Measurements from ENCODE around the gene TP53I3. TPM values are rescaled to one million over a fixed set of nuclear protein-coding genes. Genes with fewer than 3 reads are reported as not detected.
A peak's percentile ranks its signal among the peaks of the same experiment; 100 is the strongest.

Gene TP53I3
- total and polyA plus RNA-seq, 2 donors (not counting 3 experiments of a cell fraction or from before 2014, with no cell fraction given), result 94.2 to 116 TPM

- no peak for DNase-seq (ENCODE audit: low read depth, low spot score)
- H3K4me2 ChIP-seq (ENCODE audit: insufficient read depth, low read length), result no peak overlapping the region
- H3K27ac ChIP-seq (ENCODE audit: insufficient read depth, low read depth, low read length), result no peak overlapping the region
Measured at GRCh38 chr2:24058564-24059271, 25.9 kb downstream of the TP53I3 start.

DNA sequence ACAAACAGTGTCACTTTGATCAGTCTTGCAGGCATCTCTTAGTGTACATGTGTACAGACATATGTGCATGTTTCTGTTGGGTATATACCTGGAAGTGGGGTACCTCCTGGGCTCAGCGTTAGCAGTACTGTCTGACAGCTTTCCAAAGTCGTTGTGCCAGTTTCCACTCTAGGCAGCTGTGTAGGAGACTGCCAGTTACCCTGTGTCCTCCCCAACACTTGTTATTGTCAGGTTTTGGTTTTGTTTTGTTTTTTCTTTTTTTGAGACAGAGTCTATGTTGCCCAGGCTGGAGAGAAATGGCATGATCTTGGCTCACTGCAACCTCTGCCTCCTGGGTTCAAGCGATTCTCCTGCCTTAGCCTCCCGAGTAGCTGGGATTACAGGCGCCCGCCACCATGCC, 28.9 kb downstream of the TP53I3 start:
- POLR2A ChIA-PET, result no interaction called here
- TF ChIP-seq POLR2AphosphoS5 (IDR thresholded peaks at IDR 0.05; ENCODE audit: insufficient read depth, low read depth, low read length) (no peak), MYC (IDR thresholded peaks at IDR 0.05; ENCODE audit: low read depth, low read length) (no peak), FOS (IDR thresholded peaks at IDR 0.05; ENCODE audit: borderline replicate concordance, insufficient read depth, low read length) (no peak), EZH2 (IDR thresholded peaks at IDR 0.05; ENCODE audit: borderline replicate concordance, low read depth, low read length, severe bottlenecking) (no peak), POLR2A (IDR thresholded peaks at IDR 0.05; ENCODE audit: low read depth, low read length) (no peak), GATA2 (IDR thresholded peaks at IDR 0.05; ENCODE audit: insufficient read depth, insufficient read length, low read depth, low read length) (no peak), JUN (IDR thresholded peaks at IDR 0.05; ENCODE audit: borderline replicate concordance, insufficient read depth, insufficient read length, low read depth) (no peak)
- TF ChIP-seq, protein P1, sequence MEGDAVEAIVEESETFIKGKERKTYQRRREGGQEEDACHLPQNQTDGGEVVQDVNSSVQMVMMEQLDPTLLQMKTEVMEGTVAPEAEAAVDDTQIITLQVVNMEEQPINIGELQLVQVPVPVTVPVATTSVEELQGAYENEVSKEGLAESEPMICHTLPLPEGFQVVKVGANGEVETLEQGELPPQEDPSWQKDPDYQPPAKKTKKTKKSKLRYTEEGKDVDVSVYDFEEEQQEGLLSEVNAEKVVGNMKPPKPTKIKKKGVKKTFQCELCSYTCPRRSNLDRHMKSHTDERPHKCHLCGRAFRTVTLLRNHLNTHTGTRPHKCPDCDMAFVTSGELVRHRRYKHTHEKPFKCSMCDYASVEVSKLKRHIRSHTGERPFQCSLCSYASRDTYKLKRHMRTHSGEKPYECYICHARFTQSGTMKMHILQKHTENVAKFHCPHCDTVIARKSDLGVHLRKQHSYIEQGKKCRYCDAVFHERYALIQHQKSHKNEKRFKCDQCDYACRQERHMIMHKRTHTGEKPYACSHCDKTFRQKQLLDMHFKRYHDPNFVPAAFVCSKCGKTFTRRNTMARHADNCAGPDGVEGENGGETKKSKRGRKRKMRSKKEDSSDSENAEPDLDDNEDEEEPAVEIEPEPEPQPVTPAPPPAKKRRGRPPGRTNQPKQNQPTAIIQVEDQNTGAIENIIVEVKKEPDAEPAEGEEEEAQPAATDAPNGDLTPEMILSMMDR (IDR thresholded peaks at IDR 0.05; ENCODE audit: extremely low read depth in 1 of 2, insufficient read depth in 1 of 2, low read depth in 1 of 2, low read length in 2 of 2), result no peak
- TF ChIP-seq, protein P2, sequence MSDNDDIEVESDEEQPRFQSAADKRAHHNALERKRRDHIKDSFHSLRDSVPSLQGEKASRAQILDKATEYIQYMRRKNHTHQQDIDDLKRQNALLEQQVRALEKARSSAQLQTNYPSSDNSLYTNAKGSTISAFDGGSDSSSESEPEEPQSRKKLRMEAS (IDR thresholded peaks at IDR 0.05; ENCODE audit: insufficient read depth, insufficient read length), result no peak
- H3K9ac ChIP-seq (replicated peaks; ENCODE audit: extremely low read depth, insufficient read depth, low read length), result no peak overlapping the region
- no peaks in the 10 kb centered on the region for H3K9me1 ChIP-seq (replicated peaks; ENCODE audit: control insufficient read depth, extremely low read depth, insufficient read depth, low read length)
- H3K27me3 ChIP-seq (ENCODE audit: control insufficient read depth in 2 of 2, insufficient read depth in 2 of 2, low read length in 2 of 2), result no peaks in the 10 kb centered on the region
- H3K4me3 ChIP-seq (replicated peaks in 1 of 3; ENCODE audit: insufficient read depth in 1 of 3, low read depth in 1 of 3, low read length in 3 of 3), result no peak overlapping the region
- no peak overlapping the region for H3K27ac ChIP-seq (ENCODE audit: insufficient read depth, low read depth, low read length)
- no peak overlapping the region for H3K4me2 ChIP-seq (ENCODE audit: insufficient read depth, low read length)
- intact Hi-C loops (cut with micrococcal nuclease) (no loop called here), dilution Hi-C loops (cut with MboI; ENCODE audit: extremely low pct_ligation_motif_present, low sequenced_read_pairs) (no loop called here)
- H3K36me3 ChIP-seq (ENCODE audit: control insufficient read depth in 2 of 2, extremely low read depth in 1 of 2, insufficient read depth in 2 of 2, low read length in 2 of 2), result no peaks in the 10 kb centered on the region
- H3K79me2 ChIP-seq (ENCODE audit: control insufficient read depth, insufficient read depth, low read length), result no peaks in the 10 kb centered on the region
- no peaks in the 10 kb centered on the region for H3K9me3 ChIP-seq (replicated peaks; ENCODE audit: control insufficient read depth, insufficient read depth, low read length)
- H4K20me1 ChIP-seq (replicated peaks; ENCODE audit: control insufficient read depth, extremely low read depth, insufficient read depth, low read length), result no peaks in the 10 kb centered on the region
- H2AFZ ChIP-seq (ENCODE audit: low read depth, low read length), result no peak overlapping the region
- no TSS peak for BruUV-seq (replicated peaks)
- no peak for DNase-seq (ENCODE audit: low read depth, low spot score)
- no peaks in the 10 kb centered on the region for H3K4me1 ChIP-seq (ENCODE audit: control insufficient read depth, extremely low read depth, insufficient read depth, low read length)
- no peak for FAIRE-seq
- CTCF ChIA-PET, result interaction anchor here (1.9 kb wide), 1 partner anchor 28 kb away, joined by 5 read pairs; the partner anchor contains the start of gene TP53I3

More at GRCh38 chr2:24058564-24059271, 25.9 kb downstream of the TP53I3 start:
- intact Hi-C loops (cut with micrococcal nuclease) (no loop called here), dilution Hi-C loops (cut with MboI; ENCODE audit: extremely low pct_ligation_motif_present, low sequenced_read_pairs) (no loop called here)
- Histone ChIP-seq H3K9me3 (replicated peaks; ENCODE audit: control insufficient read depth, insufficient read depth, low read length) (no peaks in the 10 kb centered on the region), H3K27me3 (ENCODE audit: control insufficient read depth in 2 of 2, insufficient read depth in 2 of 2, low read length in 2 of 2) (no peaks in the 10 kb centered on the region), H3K4me3 (replicated peaks in 1 of 3; ENCODE audit: insufficient read depth in 1 of 3, low read depth in 1 of 3, low read length in 3 of 3) (no peak overlapping the region), H4K20me1 (replicated peaks; ENCODE audit: control insufficient read depth, extremely low read depth, insufficient read depth, low read length) (no peaks in the 10 kb centered on the region), H2AFZ (ENCODE audit: low read depth, low read length) (peak overlapping the region; percentile 58), H3K4me1 (ENCODE audit: control insufficient read depth, extremely low read depth, insufficient read depth, low read length) (no peaks in the 10 kb centered on the region), H3K79me2 (ENCODE audit: control insufficient read depth, insufficient read depth, low read length) (no peaks in the 10 kb centered on the region), H3K9ac (replicated peaks; ENCODE audit: extremely low read depth, insufficient read depth, low read length) (no peak overlapping the region), H3K9me1 (replicated peaks; ENCODE audit: control insufficient read depth, extremely low read depth, insufficient read depth, low read length) (no peaks in the 10 kb centered on the region), H3K36me3 (ENCODE audit: control insufficient read depth in 2 of 2, extremely low read depth in 1 of 2, insufficient read depth in 2 of 2, low read length in 2 of 2) (no peaks in the 10 kb centered on the region)
- BruUV-seq (replicated peaks), result no TSS peak
- ChIA-PET CTCF (interaction anchor here (0.8 to 4.1 kb wide), 5 partner anchors 8 to 234 kb away, joined by 3 to 54 read pairs (median 5); partner anchors contain the start of genes ATAD2B, TP53I3 and WDCP), POLR2A (no interaction called here)
- TF ChIP-seq FOS (IDR thresholded peaks at IDR 0.05; ENCODE audit: borderline replicate concordance, insufficient read depth, low read length), result peak; percentile 13
- TF ChIP-seq JUN (IDR thresholded peaks at IDR 0.05; ENCODE audit: borderline replicate concordance, insufficient read depth, insufficient read length, low read depth), result no peak
- peak; percentile 55 for FAIRE-seq
